B cell (primary cell): ENCODE data around the gene IGHMBP2. TPM values are rescaled to one million over a fixed set of nuclear protein-coding genes. Genes with fewer than 3 reads are reported as not detected.

ENCODE experiments used
- ATAC-seq: fragments of 200-7000 bp; cut with Tn5 transposase; one replicate; pipeline ENCODE4 v1.10.0; 2021; ENCODE audit warnings: low read depth, mild to moderate bottlenecking, moderate number of reproducible peaks, moderate library complexity
- CTCF ChIA-PET: fragments of 350-600 bp; sonication (Branson Sonifier 250); formaldehyde crosslinking; loops from one replicate; lab custom pipeline; 2021; ENCODE audit warnings: antibody characterized with exemption, inconsistent platforms; lab: Charles Lee
- POLR2A ChIA-PET: fragments of 350-600 bp; sonication (Branson Sonifier 250); formaldehyde crosslinking; loops from one replicate; lab custom pipeline; 2021; ENCODE audit warnings: antibody characterized with exemption; lab: Charles Lee
- DNase-seq: peaks from one replicate; pipeline ENCODE4 v3.0.0; 2013
- H2AFZ ChIP-seq: 2 replicates; pipeline ENCODE4 v1.6.1; 2012; ENCODE audit warnings: mild to moderate bottlenecking, low read depth, low read length; ENCODE audit not compliant: insufficient read depth, poor library complexity, severe bottlenecking
- H3K27ac ChIP-seq, 2 donors: 1 replicate in 1 of 2; 2 replicates in 1 of 2; pipeline ENCODE4 v1.5.1; 2012 to 2013; ENCODE audit warnings: low read length in 2 of 2, mild to moderate bottlenecking in 2 of 2, moderate library complexity in 1 of 2
- H3K27me3 ChIP-seq, 4 experiments: fragments of 200-600 bp in 1 of 4; sonication (generic) in 1 of 4; replicated peaks in 1 of 4; 1 replicate in 2 of 4; 2 replicates in 2 of 4; pipeline versions ENCODE4 v1.6.1 to v1.7.0; 2013 to 2016; ENCODE audit warnings: low read length in 3 of 4, mild to moderate bottlenecking in 2 of 4, mixed read lengths in 1 of 4, moderate library complexity in 1 of 4; ENCODE audit not compliant: insufficient read depth in 4 of 4, control insufficient read depth in 3 of 4; ENCODE audit errors: control extremely low read depth in 1 of 4
- H3K36me3 ChIP-seq, 2 experiments: replicated peaks in 1 of 2; 1 replicate in 1 of 2; 2 replicates in 1 of 2; pipeline versions ENCODE4 v1.6.1 to v1.7.1; 2013; ENCODE audit warnings: low read length in 1 of 2; ENCODE audit not compliant: insufficient read depth in 2 of 2, control insufficient read depth in 1 of 2; ENCODE audit errors: control extremely low read depth in 1 of 2, extremely low read depth in 1 of 2
- H3K4me1 ChIP-seq, 2 donors: fragments of 200-600 bp in 1 of 2; sonication (generic) in 1 of 2; 1 replicate in 1 of 2; 2 replicates in 1 of 2; pipeline versions ENCODE4 v1.5.1 to v1.6.1; 2013 to 2017; ENCODE audit warnings: low read length in 2 of 2; ENCODE audit not compliant: control insufficient read depth in 2 of 2, insufficient read depth in 2 of 2
- H3K4me2 ChIP-seq: replicated peaks from 2 replicates; pipeline ENCODE3; 2012; ENCODE audit warnings: mild to moderate bottlenecking, low read depth, low read length; ENCODE audit not compliant: poor library complexity, severe bottlenecking
- H3K4me3 ChIP-seq, 5 experiments: fragments of 200-600 bp in 1 of 5; sonication (generic) in 1 of 5; 1 replicate in 3 of 5; 2 replicates in 2 of 5; pipeline versions ENCODE4 v1.5.1 to v1.7.0; 2011 to 2016; ENCODE audit warnings: low read length in 4 of 5, mild to moderate bottlenecking in 4 of 5, low read depth in 2 of 5, control low read depth in 1 of 5, moderate library complexity in 1 of 5; ENCODE audit not compliant: insufficient read depth in 1 of 5; ENCODE audit errors: control extremely low read depth in 1 of 5, extremely low read depth in 1 of 5
- H3K79me2 ChIP-seq: fragments of 200-600 bp; sonication (generic); one replicate; pipeline ENCODE4 v1.6.0; 2016; ENCODE audit warnings: low read length; ENCODE audit not compliant: control insufficient read depth, insufficient read depth
- H3K9ac ChIP-seq: fragments of 200-600 bp; sonication (generic); 2 replicates; pipeline ENCODE4 v1.6.1; 2017; ENCODE audit warnings: mild to moderate bottlenecking, low read length, moderate library complexity
- H3K9me3 ChIP-seq, 3 donors: one replicate each; pipeline versions ENCODE4 v1.6.1 to v1.7.1; 2013; ENCODE audit warnings: low read length in 2 of 3; ENCODE audit not compliant: control insufficient read depth in 2 of 3, insufficient read depth in 1 of 3; ENCODE audit errors: control extremely low read depth in 1 of 3
- H4K20me1 ChIP-seq: 2 replicates; pipeline ENCODE4 v1.6.0; 2012; ENCODE audit warnings: mild to moderate bottlenecking, low read length; ENCODE audit not compliant: insufficient read depth, control insufficient read depth, poor library complexity, severe bottlenecking
- H3K27ac Mint-ChIP-seq: one replicate; pipeline ENCODE4 v1.8.0; 2021; ENCODE audit warnings: mixed read lengths
- H3K27me3 Mint-ChIP-seq: one replicate; pipeline ENCODE4 v1.8.0; 2021; ENCODE audit warnings: mixed read lengths
- H3K4me1 Mint-ChIP-seq: one replicate; pipeline ENCODE4 v1.8.0; 2021; ENCODE audit warnings: mixed read lengths
- H3K4me3 Mint-ChIP-seq: one replicate; pipeline ENCODE4 v1.8.0; 2021; ENCODE audit warnings: mixed read lengths
- H3K9me3 Mint-ChIP-seq: one replicate; pipeline ENCODE4 v1.8.0; 2022; ENCODE audit warnings: mixed read lengths; ENCODE audit not compliant: insufficient read depth
- CTCF ChIP-seq: fragments of 200-600 bp; IDR thresholded peaks from one replicate; pipeline ENCODE4 v1.8.0; 2022; ENCODE audit warnings: antibody characterized with exemption, mild to moderate bottlenecking
- EZH2 ChIP-seq: IDR thresholded peaks from 2 replicates; pipeline ENCODE4 v1.6.1; 2012; ENCODE audit warnings: borderline replicate concordance, low read depth, mild to moderate bottlenecking, moderate library complexity, low read length; ENCODE audit not compliant: insufficient read depth, poor library complexity, severe bottlenecking
- WGBS: methylation state at CpG from one replicate; pipeline ENCODE4 v1.1.5; 2013; ENCODE audit warnings: missing lambda C conversion rate; ENCODE audit not compliant: insufficient coverage; 5-methylcytosine and 5-hydroxymethylcytosine counted together
- intact Hi-C: fragments of 100-400 bp; cut with micrococcal nuclease; formaldehyde crosslinking; loops from one replicate; pipeline ENCODE4 v1.10.0; 2022
- polyA plus RNA-seq: library from polyadenylated mRNA; depleted of rRNA; stranded (reverse); fragments of >200 nt; gene quantifications from 2 replicates; pipeline ENCODE4 v1.2.3, GENCODE V29; 2012
- total RNA-seq, 2 donors: library from RNA; stranded (reverse); fragments of 120-200 nt in 1 of 2; gene quantifications; 1 replicate in 1 of 2; 2 replicates in 1 of 2; pipeline versions ENCODE4 v1.2.3 to v1.2.4, GENCODE V29; 2013 to 2022

The IGHMBP2 gene
- total and polyA plus RNA-seq, 2 donors (not counting 1 experiment from before 2014, with no cell fraction given) = 41.4 to 42.9 TPM

GRCh38 chr11:68934666-68935065, 31.0 kb downstream of the IGHMBP2 start:
- Histone ChIP-seq H4K20me1 (no peaks in the 10 kb centered on the region), H3K4me3 (no peak overlapping the region), H3K4me1 (no peaks in the 10 kb centered on the region), H2AFZ (no peak overlapping the region), H3K9ac (no peak overlapping the region), H3K9me3 (no peaks in the 10 kb centered on the region), H3K4me2 (no peak overlapping the region), H3K79me2 (no peaks in the 10 kb centered on the region), H3K27ac (no peak overlapping the region), H3K27me3 (no peaks in the 10 kb centered on the region), H3K36me3 (peaks cover 0 to 57% of the 10 kb centered on the region in 2 experiments)
- H3K9me3 Mint-ChIP-seq = no peaks in the 10 kb centered on the region
- intact Hi-C loops = no loop called here
- over 99% methylated on average over 13 of the region's 13 CpGs for WGBS
- DNase-seq = no peak
- no peak overlapping the region for H3K27ac Mint-ChIP-seq
- TF ChIP-seq CTCF (no peak), EZH2 (no peak)
- POLR2A ChIA-PET = no interaction called here
- CTCF ChIA-PET = no interaction called here
- no peaks in the 10 kb centered on the region for H3K27me3 Mint-ChIP-seq
- H3K4me1 Mint-ChIP-seq = no peaks in the 10 kb centered on the region
- ATAC-seq = no peak
- no peak overlapping the region for H3K4me3 Mint-ChIP-seq

- no peaks in the 10 kb centered on the region for H3K9me3 Mint-ChIP-seq
- no peak overlapping the region for H3K9ac ChIP-seq
- no peak overlapping the region for H3K27ac Mint-ChIP-seq
- no peak overlapping the region for H3K27ac ChIP-seq
- H4K20me1 ChIP-seq = no peaks in the 10 kb centered on the region
- intact Hi-C loops = no loop called here
- H3K9me3 ChIP-seq = no peaks in the 10 kb centered on the region
- no peak overlapping the region for H3K4me3 ChIP-seq
- H3K4me2 ChIP-seq = no peak overlapping the region
- no peaks in the 10 kb centered on the region for H3K4me1 Mint-ChIP-seq
- ChIA-PET POLR2A (no interaction called here), CTCF (no interaction called here)
- DNase-seq (no peak), ATAC-seq (no peak)
- no peak overlapping the region for H3K4me3 Mint-ChIP-seq
- H3K4me1 ChIP-seq = no peaks in the 10 kb centered on the region
- TF ChIP-seq EZH2 = no peak
- no peak for TF ChIP-seq CTCF
- H3K36me3 ChIP-seq = peaks cover 0 to 57% of the 10 kb centered on the region in 2 experiments
- no peaks in the 10 kb centered on the region for H3K27me3 ChIP-seq
- no peaks in the 10 kb centered on the region for H3K79me2 ChIP-seq
- over 99% methylated on average over 15 of the region's 15 CpGs for WGBS
- H2AFZ ChIP-seq = no peak overlapping the region
- no peaks in the 10 kb centered on the region for H3K27me3 Mint-ChIP-seq
These were observed 31.4 kb downstream of the IGHMBP2 start for GRCh38 chr11:68935066-68935465.
